DMS53 treated with DMSO at 0.1 percent for 48 hours (cell line): Measurements from ENCODE around the gene SH3PXD2B.
"Not testable (repeated sequence)": the region's sequence is repeated elsewhere in the genome, so short reads cannot be mapped to it uniquely, and the experiment has no call there.

Experiments used
- DNase-seq: peaks from one replicate; lab custom pipeline; 2025; ENCODE audit not compliant: unreplicated experiment; lab: John Stamatoyannopoulos, UW

Gene SH3PXD2B

DNA sequence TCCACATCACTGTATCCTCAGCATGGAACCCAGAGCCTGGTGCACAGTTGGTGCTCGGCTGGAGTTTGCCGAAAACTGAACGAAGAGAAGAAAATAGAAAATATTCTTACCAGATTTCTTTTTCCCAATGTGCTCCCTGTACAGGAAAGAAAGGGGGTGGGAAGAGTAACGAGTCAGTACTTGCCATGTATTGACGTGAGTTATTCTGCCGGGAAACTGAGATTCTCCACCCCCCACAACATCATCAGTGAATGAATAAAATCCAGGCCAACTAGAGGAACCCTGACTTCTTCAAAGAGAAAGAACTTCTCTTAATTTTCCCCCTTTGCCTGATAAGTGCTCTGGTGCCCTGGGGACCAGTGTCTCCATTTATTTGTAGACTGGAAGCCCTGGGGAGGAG, 80.6 kb downstream of the SH3PXD2B start:
- no peak for DNase-seq

DNA sequence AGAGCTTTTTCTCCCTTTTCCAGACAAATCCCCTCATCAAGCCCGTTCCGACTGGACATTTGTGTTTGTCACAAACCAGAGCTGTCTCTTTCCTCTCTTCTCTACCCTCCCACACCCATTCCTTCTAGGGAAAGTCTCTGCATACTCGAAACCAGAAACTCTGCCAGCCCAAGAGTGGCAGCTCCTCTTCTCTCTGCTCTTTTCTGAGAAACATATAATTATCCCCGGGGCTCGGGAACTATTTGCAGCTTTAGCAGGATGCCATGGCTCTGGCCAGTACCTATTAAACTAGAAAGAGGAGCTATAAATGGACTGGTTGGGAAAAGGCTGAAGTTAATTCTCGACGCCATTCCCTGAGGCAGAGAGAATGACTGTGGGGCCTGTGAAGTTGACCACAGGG, 82.6 kb downstream of the SH3PXD2B start:
- DNase-seq: no peak

DNA sequence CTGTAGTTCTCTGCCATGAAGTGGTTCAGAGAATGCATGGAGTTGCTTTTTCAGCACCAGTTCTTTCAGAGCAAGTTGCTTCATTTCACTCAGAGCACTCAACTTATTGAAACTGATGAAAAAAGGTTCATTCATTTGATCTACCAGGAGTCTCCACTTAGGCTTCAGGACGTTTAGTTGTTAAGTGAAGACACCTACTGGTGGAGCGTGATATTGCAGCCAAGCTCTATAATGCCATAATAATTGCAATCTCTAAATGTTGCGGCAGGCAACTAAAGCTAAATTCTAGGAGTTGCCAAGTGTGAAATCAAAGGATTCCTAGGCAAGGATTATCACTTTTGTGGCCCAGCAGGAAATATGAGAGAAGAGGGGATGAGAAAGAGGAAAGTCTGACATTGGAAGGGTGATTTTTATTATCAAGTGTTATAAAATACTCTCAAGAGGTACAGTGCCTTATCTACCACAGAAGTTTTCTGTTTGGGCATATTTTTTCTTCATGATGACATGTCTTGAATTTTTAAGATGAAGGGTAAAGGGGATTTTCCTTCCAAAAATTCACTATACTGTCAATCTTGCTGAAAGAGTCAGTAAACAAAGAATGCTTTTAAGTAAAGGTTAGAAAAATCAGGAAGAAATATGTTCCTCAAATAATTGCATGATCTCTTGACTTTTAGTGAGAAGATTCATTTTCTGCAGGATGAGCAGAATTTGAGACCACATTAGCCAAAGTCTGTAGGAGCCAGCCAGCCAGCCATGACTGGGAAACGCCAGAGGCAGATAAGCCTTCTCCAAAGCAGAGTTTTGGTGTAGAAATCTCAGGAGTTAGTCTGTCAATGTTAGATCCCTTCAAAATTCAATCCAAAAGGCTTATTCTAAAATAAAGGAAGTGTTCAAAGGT, 83.4 kb downstream of the SH3PXD2B start:
- peak; percentile 43 for DNase-seq

- no peak for DNase-seq
Measured at GRCh38 chr5:172370237-172370640, 84.1 kb downstream of the SH3PXD2B start.

DNA sequence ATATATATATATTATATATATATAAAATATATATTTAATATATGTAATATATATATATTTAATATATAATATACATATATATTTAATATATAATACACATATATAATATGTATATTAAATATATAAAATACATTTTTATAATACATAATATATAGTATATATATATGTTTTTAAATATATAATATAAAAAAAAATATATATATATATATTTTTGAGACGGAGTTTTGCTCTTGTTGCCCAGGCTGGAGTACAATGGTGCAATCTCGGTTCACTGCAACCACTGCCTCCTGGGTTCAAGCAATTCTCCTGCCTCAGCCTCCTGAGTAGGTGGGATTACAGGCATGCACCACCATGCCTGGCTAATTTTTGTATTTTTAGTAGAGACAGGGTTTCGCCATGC, 85.6 kb downstream of the SH3PXD2B start:
- not testable (repeated sequence) for DNase-seq

- DNase-seq: no peak
Measured at GRCh38 chr5:172365948-172366608, 88.2 kb downstream of the SH3PXD2B start.

DNA sequence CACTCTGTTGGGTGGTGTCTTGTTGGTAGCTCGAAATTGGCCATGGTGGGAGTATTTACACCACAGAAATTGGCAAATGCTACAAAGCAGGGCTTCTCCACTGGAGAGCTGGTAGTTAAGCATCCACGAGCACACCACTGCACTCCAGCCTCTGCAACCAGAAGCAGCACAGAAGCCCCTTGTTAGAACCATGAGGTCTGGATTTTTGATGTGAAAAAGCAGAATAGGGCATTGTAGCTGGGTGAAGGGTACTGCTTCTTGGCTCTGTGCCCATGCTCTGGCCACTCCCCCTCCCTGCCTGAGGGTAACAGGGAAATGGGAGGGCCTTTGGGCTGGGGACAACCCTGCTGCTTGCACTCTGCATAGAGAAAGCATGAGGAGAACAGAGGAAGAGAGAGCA, 89.6 kb downstream of the SH3PXD2B start:
- DNase-seq: no peak

GRCh38 chr5:172362755-172363154, 91.6 kb downstream of the SH3PXD2B start:
- no peak for DNase-seq

DNA sequence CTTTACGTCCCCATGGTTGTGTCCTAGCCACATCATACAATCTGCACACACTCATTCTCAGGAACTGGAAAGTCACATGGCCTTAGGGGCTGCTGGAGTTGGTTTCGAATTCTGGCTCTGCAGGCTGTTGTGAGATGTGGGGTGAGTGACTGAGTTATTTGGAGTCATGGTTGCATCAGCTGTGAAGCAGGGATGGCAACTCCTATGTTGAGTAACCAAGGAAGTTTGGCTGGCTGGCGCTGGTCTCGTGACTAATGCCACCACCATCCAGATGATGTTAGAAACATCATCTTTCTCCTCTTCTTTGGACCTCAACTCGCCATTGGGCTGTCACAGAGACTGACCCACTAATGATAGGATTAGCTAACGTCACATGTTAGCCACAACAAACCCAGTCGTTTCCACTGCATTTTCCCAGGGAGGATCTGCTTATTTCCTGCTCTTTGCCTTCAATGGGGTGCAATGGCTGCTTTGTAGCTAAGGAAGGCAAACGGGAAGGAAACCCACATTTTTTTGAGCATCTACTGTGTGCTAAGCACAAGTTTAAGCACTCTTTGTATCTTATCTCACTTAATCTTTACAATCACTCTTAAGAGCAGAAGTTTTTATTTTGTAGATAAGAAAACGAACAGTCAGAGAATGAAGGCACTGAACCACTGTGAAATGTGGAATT, 92.6 kb downstream of the SH3PXD2B start:
- no peak for DNase-seq

DNA sequence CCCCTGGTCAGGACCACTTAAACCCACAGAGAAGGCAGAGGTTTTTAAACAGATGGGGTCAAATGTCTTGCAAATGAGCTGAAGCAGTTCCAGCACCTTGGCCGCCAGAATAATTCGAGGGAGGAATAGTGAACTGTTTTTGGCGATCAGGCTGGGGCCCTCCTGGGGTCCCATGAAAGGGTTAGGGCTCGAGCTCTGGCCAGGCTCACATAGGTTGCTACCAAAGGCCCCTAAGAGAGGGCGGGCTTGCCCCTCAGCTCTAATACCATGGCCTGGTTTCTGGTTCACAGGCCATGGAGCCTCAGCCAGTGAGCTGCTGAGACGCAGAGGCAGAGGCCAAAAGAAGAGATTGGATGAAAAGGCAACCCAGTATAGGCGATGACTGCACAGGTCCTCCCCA, 96.0 kb downstream of the SH3PXD2B start:
- DNase-seq: no peak

- no peak for DNase-seq
Measured at GRCh38 chr5:172356527-172356926, 97.8 kb downstream of the SH3PXD2B start.

DNA sequence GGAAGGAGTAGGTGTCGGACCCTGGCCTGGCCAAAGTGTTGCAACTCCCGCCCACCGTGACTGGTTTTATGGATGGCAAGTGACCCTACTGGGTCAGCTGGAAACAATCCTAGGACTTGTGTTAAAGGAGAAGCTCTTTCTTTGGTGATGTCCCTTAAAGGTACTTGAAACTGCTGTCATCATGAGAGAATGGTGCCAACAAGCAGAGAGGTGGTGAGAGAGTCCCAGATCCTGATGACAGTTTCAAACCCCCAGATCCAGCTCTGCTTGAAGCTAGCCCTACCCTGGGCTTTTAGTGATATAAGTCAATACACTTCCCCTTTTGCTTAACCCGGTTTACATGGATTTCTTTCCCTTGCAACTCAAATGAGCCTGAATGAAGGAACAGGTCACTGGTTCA, 98.3 kb downstream of the SH3PXD2B start:
- no peak for DNase-seq

DNA sequence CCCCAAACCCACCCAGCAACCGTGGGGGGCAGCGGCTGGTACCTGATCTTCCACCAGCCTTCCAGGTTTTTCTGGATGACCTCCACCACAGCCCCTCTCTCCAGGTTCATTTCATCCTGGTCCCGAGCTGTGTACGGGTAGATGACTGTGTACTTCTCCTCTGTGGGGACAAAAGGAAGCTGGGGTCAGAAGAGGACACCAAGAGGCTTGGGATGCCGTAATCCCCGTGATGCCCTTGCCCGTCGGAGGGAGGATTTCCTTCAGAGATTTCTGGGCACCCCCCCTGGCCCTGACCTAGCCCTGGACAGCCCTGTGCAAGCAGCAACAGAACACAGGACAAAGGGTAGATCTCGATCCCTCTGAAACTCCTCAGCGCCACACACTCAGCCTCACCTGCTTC, 100.5 kb downstream of the SH3PXD2B start:
- no peak for DNase-seq

- DNase-seq: no peak
Measured at GRCh38 chr5:172353271-172353812, 101.0 kb downstream of the SH3PXD2B start.

DNA sequence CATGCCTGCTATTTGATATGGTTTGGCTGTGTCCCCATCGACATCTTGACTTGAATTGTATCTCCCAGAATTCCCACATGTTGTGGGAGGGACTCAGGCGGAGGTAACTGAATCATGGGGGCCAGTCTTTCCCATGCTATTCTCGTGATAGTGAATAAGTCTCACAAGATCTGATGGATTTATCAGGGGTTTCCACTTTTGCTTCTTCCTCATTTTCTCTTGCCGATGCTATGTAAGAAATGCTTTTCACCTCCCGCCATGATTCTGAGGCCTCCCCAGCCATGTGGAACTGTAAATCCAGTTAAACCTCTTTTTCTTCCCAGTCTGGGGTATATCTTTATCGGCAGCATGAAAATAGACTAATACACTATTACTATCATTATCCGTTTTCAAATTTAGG, 101.8 kb downstream of the SH3PXD2B start:
- DNase-seq: not testable (repeated sequence)

- DNase-seq: peak; percentile 13
Measured at GRCh38 chr5:172351240-172351778, 103.0 kb downstream of the SH3PXD2B start.

GRCh38 chr5:172350212-172351181, 103.8 kb downstream of the SH3PXD2B start:
- DNase-seq: no peak

DNA sequence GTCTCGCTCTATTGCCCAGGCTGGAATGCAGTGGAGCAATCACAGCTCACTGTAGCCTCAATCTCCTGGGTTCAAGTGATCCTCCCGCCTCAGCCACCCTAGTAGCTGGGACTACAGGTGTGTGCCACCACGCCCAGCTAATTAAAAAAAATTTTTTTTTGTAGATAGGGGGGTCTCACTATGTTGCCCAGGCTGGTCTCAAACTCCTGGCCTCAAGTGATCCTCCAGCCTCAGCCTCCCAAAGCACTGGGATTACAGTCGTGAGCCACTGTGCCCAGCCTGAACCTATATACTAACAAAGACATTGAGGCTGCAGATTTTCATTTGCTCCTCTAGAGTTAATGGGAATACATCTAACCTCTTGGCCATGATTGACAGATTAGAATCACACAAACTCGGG, 105.6 kb downstream of the SH3PXD2B start:
- not testable (repeated sequence) for DNase-seq

DNA sequence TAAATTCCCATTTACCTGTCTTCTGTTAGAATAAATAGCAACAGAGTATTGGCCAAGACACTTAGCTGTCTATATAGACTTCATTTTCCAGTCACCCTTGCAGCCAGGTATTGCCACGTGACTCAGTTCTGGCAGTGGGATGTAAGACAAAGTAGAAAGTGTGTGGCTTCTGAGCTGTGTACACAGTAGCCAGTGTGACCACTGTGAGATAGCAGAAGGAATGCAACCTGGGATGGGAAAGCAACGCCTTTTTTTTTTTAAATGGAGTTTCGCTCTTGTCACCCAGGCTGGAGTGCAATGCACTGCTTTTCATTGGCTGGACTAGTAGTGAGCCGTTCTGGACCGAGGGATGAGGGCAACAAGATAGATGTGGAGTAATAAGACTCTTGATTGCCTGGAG, 106.2 kb downstream of the SH3PXD2B start:
- DNase-seq: no peak

GRCh38 chr5:172347496-172348052, 106.8 kb downstream of the SH3PXD2B start:
- DNase-seq: peak; percentile 26
